H1 (cell line): ENCODE data around the gene AP4M1. TPM values are rescaled to one million over a fixed set of nuclear protein-coding genes. Genes with fewer than 3 reads are reported as not detected.

Experiments
- EP300 ChIP-seq, 2 experiments: IDR thresholded peaks; 1 replicate in 1 of 2; 2 replicates in 1 of 2; pipeline ENCODE4 v1.6.1; 2011 to 2012; ENCODE audit warnings: low read depth in 2 of 2, low read length in 2 of 2, mild to moderate bottlenecking in 2 of 2, borderline replicate concordance in 1 of 2, inconsistent platforms in 1 of 2, moderate library complexity in 1 of 2
- GTF2F1 ChIP-seq: IDR thresholded peaks from 2 replicates; pipeline ENCODE4 v1.6.1; 2012; ENCODE audit warnings: low read depth, low read length, improper control_type of control experiment, borderline replicate concordance
- NRF1 ChIP-seq: IDR thresholded peaks from 2 replicates; pipeline ENCODE4 v1.6.1; 2011; ENCODE audit warnings: mild to moderate bottlenecking, low read depth, low read length, improper control_type of control experiment
- polyA plus RNA-seq, 7 experiments: library from polyadenylated mRNA; depleted of rRNA in 3 of 7; stranded (reverse) in 5 of 7; unstranded in 2 of 7; fragments of >200 nt in 5 of 7; fragments of 200-250 nt in 2 of 7; gene quantifications; 1 replicate in 5 of 7; 2 replicates in 1 of 7; 4 replicates in 1 of 7; pipeline versions ENCODE4 v1.2.1 to v1.2.3, GENCODE V29; 2011 to 2013; ENCODE audit warnings: missing spikeins in 2 of 7, mixed read lengths in 2 of 7
- total RNA-seq: library from RNA; stranded (reverse); fragmentation: NEBNext Ultra II Directional; extraction: Animal tissue kit (Norgen Biotek cat#: 25700); gene quantifications from 2 replicates; pipeline ENCODE4 v1.2.1, GENCODE V29; 2021

The AP4M1 gene
- total and polyA plus RNA-seq, 2 of the 8 experiments (the other 6 are each of a cell fraction or from before 2014, with no cell fraction given), result 15.2 to 16.6 TPM

DNA sequence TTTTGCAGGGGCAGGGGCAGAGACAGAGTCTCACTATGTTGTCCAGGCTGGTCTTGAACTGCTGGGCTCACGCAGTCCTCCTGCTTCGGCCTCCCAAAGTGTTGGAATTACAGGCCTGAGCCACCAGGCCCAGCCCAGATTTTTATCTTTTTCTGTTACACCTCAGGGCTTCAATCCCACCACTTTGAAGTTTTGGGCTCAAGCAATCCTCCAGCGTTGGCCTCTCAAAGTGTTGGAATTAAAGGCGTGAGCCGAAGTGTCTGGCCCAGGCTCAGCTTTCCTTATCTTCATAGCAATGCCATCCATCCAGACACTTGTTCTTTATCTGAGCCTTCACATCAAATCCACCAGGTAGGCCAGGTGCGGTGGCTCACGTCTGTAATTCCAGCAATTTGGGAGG, 13.6 kb downstream of the AP4M1 start (continued):
- TF ChIP-seq NRF1, result no peak
- no peak for TF ChIP-seq GTF2F1
- TF ChIP-seq EP300 (IDR thresholded peaks at IDR 0.05; ENCODE audit: borderline replicate concordance in 1 of 2, low read depth in 2 of 2, low read length in 2 of 2), result no peak
